HL-60 (cell line): ENCODE measurements around the gene PADI6.

Source experiments
- DNase-seq, 2 experiments: peaks; one replicate each; pipeline ENCODE4 v3.0.0-alpha.2; 2010 to 2020; ENCODE audit warnings: low read depth in 1 of 2, low spot score in 1 of 2
- H3K27ac ChIP-seq: fragments of 250-450 bp; sonication (Bioruptor Pico); replicated peaks from 2 replicates; pipeline ENCODE4 v1.5.1; 2020; ENCODE audit warnings: mild to moderate bottlenecking, moderate library complexity
- H3K27me3 ChIP-seq: fragments of 250-450 bp; sonication (Bioruptor Pico); 2 replicates; pipeline ENCODE4 v1.5.1; 2021; ENCODE audit warnings: mild to moderate bottlenecking, moderate library complexity; ENCODE audit not compliant: insufficient read depth, poor library complexity, severe bottlenecking
- H3K4me3 ChIP-seq: replicated peaks from 2 replicates; pipeline ENCODE4 v1.5.1; 2011; ENCODE audit warnings: mild to moderate bottlenecking, control low read depth, low read length; ENCODE audit not compliant: insufficient read depth
- GABPA ChIP-seq: IDR thresholded peaks from 2 replicates; pipeline ENCODE4 v1.6.1; 2012; ENCODE audit warnings: low read depth
- POLR2AphosphoS5 ChIP-seq: IDR thresholded peaks from 2 replicates; pipeline ENCODE4 v1.6.1; 2012; ENCODE audit warnings: low read depth
- REST ChIP-seq: IDR thresholded peaks from 2 replicates; pipeline ENCODE4 v1.6.1; 2012; ENCODE audit warnings: low read depth; ENCODE audit not compliant: insufficient replicate concordance
- SPI1 ChIP-seq: IDR thresholded peaks from 2 replicates; pipeline ENCODE4 v1.6.1; 2012; ENCODE audit warnings: low read depth, mild to moderate bottlenecking, borderline replicate concordance
- TF ChIP-seq, protein P1 (sequence below): IDR thresholded peaks from one replicate; pipeline ENCODE4 v1.5.1; 2011; ENCODE audit warnings: low read length, control low read depth, inconsistent platforms; ENCODE audit not compliant: insufficient read depth

PADI6 gene

DNA sequence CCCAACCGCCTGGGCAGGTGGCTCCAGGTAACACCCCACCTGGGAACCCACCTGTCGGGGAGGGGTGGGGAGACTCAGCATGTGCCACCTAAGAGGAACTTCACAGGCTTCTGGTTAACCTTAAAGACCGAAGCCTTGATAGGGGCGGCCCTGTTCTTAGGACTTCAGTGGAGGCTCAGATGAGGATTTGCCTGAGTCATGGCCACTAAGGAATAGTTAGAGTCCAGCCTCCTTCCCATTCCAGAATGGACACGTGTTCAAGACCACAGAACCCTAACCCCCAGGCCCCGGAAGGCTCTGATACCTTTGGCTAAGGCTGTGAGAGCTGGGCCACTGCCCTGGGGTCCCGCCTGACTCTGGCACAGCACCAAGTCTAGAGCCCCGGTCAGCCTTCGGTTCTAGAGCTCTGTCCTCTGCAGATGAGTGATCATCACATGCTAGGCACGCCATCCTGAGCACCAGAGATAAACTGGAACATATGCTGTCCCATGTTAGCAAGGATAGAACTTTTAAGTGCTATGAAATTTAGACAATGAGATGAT is 20.3 kb downstream of the PADI6 start:
- H3K4me3 ChIP-seq: no peak overlapping the region
- no peak for TF ChIP-seq SPI1
- no peak for TF ChIP-seq GABPA
- no peak for TF ChIP-seq REST
- TF ChIP-seq, protein P1, sequence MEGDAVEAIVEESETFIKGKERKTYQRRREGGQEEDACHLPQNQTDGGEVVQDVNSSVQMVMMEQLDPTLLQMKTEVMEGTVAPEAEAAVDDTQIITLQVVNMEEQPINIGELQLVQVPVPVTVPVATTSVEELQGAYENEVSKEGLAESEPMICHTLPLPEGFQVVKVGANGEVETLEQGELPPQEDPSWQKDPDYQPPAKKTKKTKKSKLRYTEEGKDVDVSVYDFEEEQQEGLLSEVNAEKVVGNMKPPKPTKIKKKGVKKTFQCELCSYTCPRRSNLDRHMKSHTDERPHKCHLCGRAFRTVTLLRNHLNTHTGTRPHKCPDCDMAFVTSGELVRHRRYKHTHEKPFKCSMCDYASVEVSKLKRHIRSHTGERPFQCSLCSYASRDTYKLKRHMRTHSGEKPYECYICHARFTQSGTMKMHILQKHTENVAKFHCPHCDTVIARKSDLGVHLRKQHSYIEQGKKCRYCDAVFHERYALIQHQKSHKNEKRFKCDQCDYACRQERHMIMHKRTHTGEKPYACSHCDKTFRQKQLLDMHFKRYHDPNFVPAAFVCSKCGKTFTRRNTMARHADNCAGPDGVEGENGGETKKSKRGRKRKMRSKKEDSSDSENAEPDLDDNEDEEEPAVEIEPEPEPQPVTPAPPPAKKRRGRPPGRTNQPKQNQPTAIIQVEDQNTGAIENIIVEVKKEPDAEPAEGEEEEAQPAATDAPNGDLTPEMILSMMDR: no peak
- no peak for TF ChIP-seq POLR2AphosphoS5
- H3K27me3 ChIP-seq: peaks cover 4% of the 10 kb centered on the region
- DNase-seq: no peak
- H3K27ac ChIP-seq: no peak overlapping the region

- H3K4me3 ChIP-seq: no peak overlapping the region
- H3K27ac ChIP-seq: no peak overlapping the region
- no peak for DNase-seq
- H3K27me3 ChIP-seq: peaks cover 4% of the 10 kb centered on the region
- TF ChIP-seq SPI1 (no peak), REST (no peak), POLR2AphosphoS5 (no peak), GABPA (no peak)
- TF ChIP-seq, protein P1: no peak
Measured at GRCh38 chr1:17393230-17393629, 21.2 kb downstream of the PADI6 start.

DNA sequence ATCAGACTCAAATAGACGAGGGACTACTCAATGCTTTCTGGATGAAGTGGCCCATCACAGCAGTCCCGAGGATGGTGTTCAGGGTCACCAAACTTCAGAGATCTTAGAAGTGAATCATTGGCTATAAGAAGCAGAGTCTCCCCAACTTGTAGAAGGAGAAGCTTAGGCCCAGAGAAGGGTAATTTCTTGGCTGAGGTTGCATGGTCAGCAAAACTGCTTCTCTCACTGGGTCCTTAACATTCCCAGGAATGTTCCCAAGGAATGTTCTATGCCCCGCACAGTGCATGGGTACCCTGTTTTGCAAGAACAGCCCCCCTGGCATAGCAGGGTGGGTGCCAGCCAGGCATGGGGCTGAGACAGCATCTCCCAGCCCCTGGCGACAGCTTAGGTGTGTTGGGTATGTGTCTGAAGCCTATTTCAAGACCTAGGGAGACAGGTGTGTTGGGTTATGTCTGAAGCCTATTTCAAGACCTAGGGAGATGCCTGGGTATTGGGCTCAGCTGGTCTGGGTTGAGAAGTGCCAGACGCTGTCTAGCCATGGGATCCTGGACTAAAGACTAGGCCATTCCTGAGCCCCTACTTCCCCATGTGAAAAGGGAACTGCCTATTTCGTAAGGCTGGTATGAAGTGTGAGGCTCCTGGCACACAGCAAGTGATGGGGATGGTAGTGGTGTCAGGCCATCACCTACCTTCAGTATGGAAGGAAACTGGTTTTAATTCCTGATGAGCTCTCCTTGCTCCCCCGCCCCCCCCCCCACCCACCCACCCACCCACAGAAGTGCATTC is 26.1 kb downstream of the PADI6 start:
- peaks cover 2% of the 10 kb centered on the region for H3K27me3 ChIP-seq
- peak; percentile 40 to 76 for DNase-seq

GRCh38 chr1:17400725-17401341 is 28.8 kb downstream of the PADI6 start:
- no peaks in the 10 kb centered on the region for H3K27me3 ChIP-seq
- no peak for TF ChIP-seq POLR2AphosphoS5
- no peak for TF ChIP-seq GABPA
- TF ChIP-seq SPI1: no peak
- TF ChIP-seq REST: no peak
- TF ChIP-seq, protein P1: no peak
- no peak overlapping the region for H3K27ac ChIP-seq
- no peak overlapping the region for H3K4me3 ChIP-seq
- no peak for DNase-seq

More for the DNA sequence above, 26.1 kb downstream of the PADI6 start:
- TF ChIP-seq SPI1: peak; percentile 96
- no peak for TF ChIP-seq GABPA
- no peak overlapping the region for H3K27ac ChIP-seq
- H3K4me3 ChIP-seq: no peak overlapping the region
